GOT3 (cell line): ENCODE results near the gene TTLL7.

ENCODE experiments used
- DNase-seq: peaks from one replicate; lab custom pipeline; 2025; ENCODE audit warnings: mixed read lengths; lab: John Stamatoyannopoulos, UW

TTLL7 gene, protein sequence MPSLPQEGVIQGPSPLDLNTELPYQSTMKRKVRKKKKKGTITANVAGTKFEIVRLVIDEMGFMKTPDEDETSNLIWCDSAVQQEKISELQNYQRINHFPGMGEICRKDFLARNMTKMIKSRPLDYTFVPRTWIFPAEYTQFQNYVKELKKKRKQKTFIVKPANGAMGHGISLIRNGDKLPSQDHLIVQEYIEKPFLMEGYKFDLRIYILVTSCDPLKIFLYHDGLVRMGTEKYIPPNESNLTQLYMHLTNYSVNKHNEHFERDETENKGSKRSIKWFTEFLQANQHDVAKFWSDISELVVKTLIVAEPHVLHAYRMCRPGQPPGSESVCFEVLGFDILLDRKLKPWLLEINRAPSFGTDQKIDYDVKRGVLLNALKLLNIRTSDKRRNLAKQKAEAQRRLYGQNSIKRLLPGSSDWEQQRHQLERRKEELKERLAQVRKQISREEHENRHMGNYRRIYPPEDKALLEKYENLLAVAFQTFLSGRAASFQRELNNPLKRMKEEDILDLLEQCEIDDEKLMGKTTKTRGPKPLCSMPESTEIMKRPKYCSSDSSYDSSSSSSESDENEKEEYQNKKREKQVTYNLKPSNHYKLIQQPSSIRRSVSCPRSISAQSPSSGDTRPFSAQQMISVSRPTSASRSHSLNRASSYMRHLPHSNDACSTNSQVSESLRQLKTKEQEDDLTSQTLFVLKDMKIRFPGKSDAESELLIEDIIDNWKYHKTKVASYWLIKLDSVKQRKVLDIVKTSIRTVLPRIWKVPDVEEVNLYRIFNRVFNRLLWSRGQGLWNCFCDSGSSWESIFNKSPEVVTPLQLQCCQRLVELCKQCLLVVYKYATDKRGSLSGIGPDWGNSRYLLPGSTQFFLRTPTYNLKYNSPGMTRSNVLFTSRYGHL

DNA sequence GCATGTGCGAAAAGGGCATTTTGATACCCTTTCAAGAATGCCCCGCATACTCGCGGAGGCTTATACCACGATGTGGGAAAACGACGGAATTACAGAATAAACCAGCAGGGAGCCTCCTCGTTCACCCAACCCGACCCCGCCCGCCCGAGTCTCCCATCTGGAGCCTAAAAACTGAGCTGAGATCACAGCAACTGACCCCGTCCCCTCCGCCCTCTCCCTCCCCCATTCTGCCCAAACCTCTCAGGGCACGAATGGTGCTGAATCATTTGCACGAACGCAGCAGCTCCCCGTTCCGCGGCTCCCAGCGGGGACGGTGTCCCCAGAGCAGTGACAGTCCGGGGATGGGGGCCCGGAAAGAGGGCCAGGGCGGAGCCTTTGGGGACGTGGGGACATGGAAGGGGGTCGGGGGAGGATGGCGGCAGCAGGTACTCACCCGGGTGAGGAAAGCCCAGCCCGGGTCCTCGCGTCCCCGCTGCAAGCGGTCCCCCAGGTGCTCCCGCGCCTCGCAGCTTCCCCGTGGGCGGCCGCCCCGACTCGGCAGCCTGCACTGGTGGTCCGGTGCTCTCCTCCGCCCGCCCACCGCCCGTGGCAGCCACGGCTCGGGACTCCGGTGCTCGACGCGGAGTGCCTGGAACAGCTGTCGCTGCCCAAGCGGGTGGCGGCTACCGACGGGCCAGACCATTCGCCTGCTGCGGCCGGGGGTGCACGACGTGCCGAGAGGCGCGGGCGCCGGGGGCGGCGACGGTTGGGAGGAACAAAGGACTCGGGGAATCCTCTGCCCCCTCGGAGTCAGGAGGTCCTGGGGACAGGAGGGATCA, at the start of gene TTLL7:
TTLL7 (minus strand) TSS at position 635 of the 818 bp plus-strand sequence. CDS start 46,921 bp downstream, outside the sequence.
- peak; percentile 23 for DNase-seq

GRCh38 chr1:84042461-84042860, 43.5 kb upstream of the TTLL7 start:
- DNase-seq = no peak

DNA sequence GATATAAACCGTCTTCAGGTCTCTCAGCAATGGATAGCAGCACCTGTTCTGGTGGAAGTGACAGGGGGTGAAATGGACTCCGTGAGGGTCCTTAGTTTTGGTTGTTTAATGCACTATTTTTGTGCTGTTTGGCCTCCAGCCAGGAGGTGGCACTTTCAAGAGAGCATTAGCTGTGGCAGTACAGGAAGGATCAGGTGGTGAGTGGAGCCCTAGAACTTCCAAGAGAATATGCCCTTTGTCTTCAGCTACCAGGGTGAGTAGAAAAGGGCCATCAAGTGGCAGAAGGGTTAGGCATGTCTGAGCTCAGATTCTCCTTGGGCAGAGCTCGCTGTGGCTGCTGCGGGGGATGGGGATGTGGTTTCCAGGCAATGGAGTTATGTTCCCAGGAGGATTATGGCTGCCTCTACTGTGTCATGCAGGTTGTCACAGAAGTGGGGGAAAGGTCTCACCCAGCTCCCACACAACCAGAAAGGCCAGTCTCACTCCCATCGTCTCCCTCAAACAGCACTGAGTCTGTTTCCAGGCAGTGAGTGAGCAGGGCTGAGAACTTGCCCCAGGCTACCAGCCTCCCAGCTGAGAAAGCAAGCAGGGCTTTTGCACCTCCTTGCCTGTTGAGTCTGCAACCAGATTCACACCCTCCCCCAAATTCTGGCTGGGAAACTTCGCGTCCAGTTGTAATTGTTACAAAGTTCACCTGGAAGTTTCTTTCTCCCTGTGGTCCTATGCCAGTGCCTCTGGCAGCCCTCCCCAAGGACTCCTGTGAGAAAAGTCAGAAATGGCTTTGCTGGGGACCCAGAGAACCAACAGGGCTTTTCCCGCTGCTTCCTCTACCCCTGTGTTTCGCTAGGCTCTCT, 39.1 kb upstream of the TTLL7 start:
- DNase-seq = no peak

GRCh38 chr1:84031802-84032327, 32.9 kb upstream of the TTLL7 start:
- no peak for DNase-seq

DNA sequence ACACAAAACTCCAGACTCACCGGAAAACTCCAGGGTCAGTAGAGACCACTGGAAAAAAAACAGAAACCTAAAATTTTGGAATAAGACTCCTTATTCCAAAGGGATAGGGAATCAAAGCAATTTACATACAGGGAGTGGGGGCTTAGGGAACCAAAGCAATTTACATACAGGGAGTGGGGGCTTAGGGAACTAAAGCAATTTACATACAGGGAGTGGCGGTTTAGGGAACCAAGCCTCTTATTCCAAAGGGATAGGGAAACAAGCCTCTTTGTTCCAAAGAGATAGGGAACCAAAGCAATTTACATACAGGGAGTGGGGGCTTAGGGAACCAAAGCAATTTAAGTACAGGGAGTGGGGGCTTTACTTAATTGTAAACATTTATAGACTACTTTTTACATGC, 28.4 kb upstream of the TTLL7 start:
- no peak for DNase-seq

- no peak for DNase-seq
These were observed 27.0 kb upstream of the TTLL7 start for GRCh38 chr1:84025966-84026365.

DNA sequence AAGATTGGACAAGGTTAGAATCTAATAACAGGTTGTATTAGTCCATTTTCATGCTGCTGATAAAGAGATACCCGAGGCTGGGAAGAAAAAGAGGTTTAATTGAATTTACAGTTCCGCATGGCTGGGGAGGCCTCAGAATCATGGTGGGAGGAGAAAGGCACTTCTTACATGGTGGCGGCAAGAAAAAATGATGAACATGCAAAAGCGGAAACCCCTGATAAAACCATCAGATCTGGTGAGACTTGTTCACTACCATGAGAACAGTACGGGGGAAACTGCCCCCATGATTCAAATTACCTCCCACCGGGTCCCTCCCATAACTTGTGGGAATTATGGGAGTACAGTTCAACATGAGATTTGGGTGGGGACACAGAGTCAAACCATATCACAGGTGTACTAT, 22.9 kb upstream of the TTLL7 start:
- no peak for DNase-seq

DNA sequence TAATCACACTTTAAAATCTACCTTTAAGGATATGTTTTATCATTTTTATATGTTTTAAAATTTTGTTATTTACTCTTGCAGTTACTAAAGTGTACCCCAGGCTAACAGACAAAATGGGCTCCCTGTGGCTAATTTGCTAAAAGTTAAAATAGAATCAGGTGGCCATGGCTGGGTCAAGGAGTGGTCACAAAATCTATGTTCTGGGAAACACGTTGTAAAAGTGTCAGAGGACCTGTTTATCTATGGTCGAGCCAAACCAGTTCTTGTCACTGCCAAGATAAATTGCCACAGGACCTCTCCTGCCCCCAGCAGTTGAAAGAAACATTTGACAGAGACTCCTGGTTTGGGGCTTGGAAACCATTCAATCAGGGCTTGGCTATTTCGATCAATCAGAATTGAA, 21.2 kb upstream of the TTLL7 start:
- no peak for DNase-seq

DNA sequence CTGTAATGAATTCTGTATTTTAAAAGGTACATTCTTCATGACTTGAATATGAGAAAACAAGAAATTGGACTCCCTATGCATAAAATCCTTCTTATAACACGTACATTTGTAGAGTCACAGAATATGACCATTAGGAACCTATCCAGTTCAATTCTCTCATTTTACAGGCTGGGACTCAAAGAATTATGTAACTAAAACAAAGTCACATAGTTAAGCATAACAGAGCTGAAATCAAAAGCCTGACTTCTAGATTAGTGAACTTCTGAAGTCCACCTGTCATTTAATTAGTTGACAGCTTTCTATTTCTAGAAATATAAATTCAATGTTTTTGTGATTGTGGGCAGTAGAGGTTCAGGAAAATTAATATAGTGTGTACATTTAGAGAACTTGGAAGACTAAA, 20.3 kb upstream of the TTLL7 start:
- DNase-seq = no peak

- no peak for DNase-seq
These were observed 14.8 kb upstream of the TTLL7 start for GRCh38 chr1:84013708-84014107.

GRCh38 chr1:84012018-84012417, 13.1 kb upstream of the TTLL7 start:
- DNase-seq = no peak

DNA sequence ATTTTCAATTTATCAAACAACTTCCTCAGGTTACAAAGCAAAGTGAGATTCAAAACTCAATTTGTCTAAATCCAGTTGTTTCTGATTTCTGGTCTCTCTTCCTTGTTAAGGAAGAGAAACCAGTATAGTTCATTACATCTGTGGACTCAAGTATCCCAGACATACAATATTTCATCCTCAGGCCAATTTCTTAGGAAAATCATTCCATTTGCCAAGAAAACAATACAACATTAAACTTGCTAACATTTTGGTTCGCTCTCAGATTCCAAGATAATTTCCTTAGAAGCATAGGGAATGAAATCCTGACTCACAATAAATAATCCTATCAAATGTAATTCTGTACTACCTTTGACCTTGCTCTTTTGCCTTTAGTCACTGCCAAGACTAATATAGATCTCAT, 11.2 kb upstream of the TTLL7 start:
- DNase-seq = no peak

DNA sequence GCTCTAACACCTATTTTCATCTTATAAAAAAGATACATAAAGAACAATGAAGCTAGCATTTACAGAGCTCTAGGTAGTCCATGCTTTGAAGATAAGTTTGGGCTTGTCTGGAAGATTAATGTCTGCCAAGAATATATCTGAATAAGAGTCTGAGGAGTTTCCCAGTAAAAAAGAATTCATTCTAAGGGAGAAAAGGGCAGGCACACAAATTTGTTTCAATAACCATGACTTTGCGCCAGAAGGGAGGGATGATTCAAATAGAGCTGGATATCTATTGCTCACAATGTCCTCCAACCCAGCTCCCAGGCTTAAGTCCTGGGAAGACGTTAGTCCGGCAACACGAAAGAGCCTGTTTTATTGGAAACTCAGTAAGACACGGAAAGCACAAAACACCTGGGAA, 9.7 kb upstream of the TTLL7 start:
- no peak for DNase-seq

- no peak for DNase-seq
These were observed 7.7 kb upstream of the TTLL7 start for GRCh38 chr1:84006591-84006990.

DNA sequence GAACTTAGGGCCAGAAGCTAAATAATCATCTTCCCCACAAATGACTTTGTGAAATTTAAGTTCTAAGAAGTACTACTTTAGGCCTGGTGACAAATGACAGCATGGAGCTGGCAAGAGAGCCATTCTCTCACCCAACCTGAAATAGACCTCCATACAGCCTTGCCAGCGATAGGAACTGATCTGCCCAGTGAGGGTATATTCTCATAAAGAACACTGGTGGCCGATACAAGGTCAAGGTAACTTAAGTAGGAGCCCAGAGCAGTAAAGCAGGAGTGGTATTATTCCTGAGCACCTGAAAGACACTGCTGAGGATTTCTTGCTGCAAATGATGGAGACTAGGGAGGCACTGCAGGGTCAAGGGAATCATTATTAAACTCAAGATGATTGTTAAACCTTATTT, 2.6 kb upstream of the TTLL7 start:
- no peak for DNase-seq

DNA sequence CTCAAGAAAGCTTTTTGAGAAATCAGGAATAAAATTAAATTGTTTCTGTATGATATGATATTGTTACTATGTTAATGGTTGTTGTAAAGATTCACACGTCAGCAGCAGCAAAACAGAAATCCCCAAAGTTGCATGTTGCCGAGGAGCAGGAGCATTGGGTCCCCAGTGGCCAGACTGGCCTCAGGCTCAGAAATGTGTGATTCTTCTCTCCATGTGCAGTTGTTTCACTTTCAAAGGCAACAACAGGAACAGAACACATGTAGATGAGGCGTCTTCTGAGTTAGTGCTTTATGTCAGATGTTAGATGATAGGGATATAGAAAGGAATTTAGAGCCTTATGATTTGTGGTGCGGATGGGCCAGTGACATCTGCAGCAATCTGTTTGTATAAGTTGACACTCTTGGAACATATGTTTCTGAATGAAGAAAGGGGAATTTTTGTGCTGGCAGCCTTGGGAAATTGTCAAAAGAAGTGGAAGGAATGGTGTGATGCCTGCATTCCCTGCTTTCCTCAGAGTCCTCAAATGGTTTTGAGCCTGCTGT, 2.1 kb upstream of the TTLL7 start:
- no peak for DNase-seq

DNA sequence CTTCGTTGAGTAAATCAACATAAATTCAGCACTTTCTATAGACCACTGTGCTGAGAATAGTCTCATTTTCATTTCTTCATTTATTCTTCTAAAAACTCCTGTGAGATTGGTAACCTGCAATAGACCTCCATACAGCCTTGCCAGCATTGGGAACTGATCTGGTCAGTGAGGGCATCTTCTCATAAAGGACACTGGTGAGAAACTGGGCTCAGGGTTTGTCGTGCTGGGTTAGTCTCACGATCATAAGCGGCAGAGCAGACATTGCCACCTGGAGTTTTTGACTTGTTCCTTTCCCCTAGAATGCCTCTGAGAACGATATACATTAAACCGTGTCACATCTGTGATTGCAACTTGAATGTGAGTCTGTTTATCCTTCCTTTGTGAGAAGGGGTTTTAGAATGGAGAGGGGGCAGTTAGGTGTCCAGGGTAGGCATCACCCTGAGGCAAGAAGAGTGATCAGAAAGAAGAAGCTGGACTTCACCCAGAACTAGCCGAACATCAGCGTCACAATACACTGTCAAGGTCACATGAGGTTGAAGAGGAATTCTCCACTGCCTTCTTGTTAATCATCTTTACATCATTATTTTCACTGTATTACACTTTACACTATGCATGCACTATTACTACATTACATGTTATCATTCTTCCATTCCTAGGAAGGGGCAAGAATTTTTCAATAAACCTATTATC, 1.4 kb upstream of the TTLL7 start:
- no peak for DNase-seq

DNA sequence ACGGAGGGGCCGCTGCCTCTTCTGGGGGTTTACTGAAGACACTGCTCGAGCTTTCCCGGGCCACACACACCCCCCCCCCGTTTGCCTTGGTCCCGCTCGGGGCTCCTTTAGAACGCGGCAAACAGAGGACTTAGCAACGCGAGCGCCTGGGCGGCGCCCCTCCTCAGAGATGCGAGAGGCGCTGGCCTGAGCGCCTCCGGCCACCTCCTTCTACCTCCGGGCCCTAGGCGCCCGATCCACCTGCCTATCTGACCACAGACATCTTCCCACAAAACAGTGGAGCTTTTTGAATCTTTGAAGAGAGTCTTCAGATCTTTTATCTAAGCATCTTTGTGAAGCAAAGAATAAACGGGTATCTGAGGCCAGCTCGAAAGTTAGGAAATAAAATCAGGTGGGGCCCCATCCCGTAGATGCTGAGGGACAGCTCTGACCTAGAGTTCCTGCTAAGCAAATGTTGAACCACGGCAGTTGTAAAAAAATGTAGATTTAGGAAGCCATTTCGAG, 436 bp upstream of the TTLL7 start:
- DNase-seq = no peak

DNA sequence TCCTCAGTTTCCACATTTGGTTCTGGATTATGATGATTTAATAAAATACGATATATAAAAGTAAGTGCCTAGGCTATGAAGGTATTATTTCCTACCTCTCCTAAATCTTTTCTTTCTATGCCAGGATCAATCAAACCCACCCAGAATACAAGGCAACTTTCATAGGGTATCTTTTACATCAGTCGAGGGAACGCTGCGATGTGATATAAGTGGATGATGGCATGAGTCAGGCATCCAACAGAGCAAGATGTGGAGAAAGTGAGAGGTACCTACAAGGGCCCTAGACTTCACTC, 781 bp downstream of the TTLL7 start:
- no peak for DNase-seq

DNA sequence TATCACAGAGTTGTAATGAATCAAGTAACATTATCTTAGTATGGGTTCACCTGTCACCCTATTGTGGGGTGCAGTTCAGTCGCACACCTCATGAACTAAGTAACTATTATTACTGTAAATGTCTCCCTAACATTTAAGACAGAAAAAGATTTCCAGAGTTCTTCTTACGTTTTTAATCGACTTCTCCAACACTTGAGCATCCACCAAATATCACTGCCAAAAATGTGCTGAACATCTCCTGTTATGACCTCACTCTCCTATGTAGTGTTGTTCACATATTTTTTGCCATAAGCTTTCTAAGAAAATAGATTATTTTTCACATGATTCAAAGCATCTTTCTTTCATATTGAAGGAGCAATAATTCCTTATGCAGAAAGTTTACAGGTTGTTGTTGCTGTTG, 1.3 kb downstream of the TTLL7 start:
- no peak for DNase-seq
